ENCODE measurements around the gene SNX1.

- TF ChIP-seq GATA3 (IDR thresholded peaks at IDR 0.05; ENCODE audit: low read depth, low read length) (no peak), GATA2 (IDR thresholded peaks at IDR 0.05; ENCODE audit: low read depth, low read length) (no peak)
Measured at GRCh38 chr15:64099379-64099778, 3.6 kb downstream of the SNX1 start.
